GM23248 (cell line): ENCODE data around the gene ADAMTS14. TPM values are rescaled to one million over a fixed set of nuclear protein-coding genes. Genes with fewer than 3 reads are reported as not detected.

Experiments
- DNase-seq: peaks from one replicate; pipeline ENCODE4 v3.0.0-alpha.2; 2015
- H2AFZ ChIP-seq: fragments of 200-600 bp; sonication (generic); 2 replicates; pipeline ENCODE4 v1.6.1; 2016; ENCODE audit warnings: antibody characterized with exemption
- H3F3A ChIP-seq: fragments of 200-600 bp; sonication (generic); 2 replicates; pipeline ENCODE4 v1.6.1; 2016; ENCODE audit warnings: mild to moderate bottlenecking, antibody characterized with exemption, mixed run types; ENCODE audit not compliant: insufficient read depth
- H3K27ac ChIP-seq: fragments of 200-600 bp; sonication (generic); 2 replicates; pipeline ENCODE4 v1.5.1; 2016; ENCODE audit warnings: mild to moderate bottlenecking
- H3K27me3 ChIP-seq: fragments of 200-600 bp; sonication (generic); replicated peaks from 2 replicates; pipeline ENCODE4 v1.6.1; 2016; ENCODE audit warnings: mild to moderate bottlenecking; ENCODE audit not compliant: insufficient read depth
- H3K36me3 ChIP-seq: fragments of 200-600 bp; sonication (generic); 2 replicates; pipeline ENCODE4 v1.6.1; 2016; ENCODE audit warnings: low read depth, mild to moderate bottlenecking
- H3K4me1 ChIP-seq: fragments of 200-600 bp; sonication (generic); 2 replicates; pipeline ENCODE4 v1.6.1; 2016; ENCODE audit warnings: mild to moderate bottlenecking; ENCODE audit not compliant: insufficient read depth
- H3K4me2 ChIP-seq: fragments of 200-600 bp; sonication (generic); one replicate; pipeline ENCODE4 v1.6.1; 2016; ENCODE audit warnings: mild to moderate bottlenecking; ENCODE audit not compliant: unreplicated experiment
- H3K4me3 ChIP-seq: fragments of 200-600 bp; sonication (generic); 2 replicates; pipeline ENCODE4 v1.5.1; 2016; ENCODE audit warnings: mild to moderate bottlenecking
- H3K79me2 ChIP-seq: fragments of 200-600 bp; sonication (generic); 2 replicates; pipeline ENCODE4 v1.6.1; 2016; ENCODE audit warnings: mild to moderate bottlenecking; ENCODE audit not compliant: insufficient read depth
- H3K9ac ChIP-seq: fragments of 200-600 bp; sonication (generic); 2 replicates; pipeline ENCODE4 v1.6.1; 2016; ENCODE audit warnings: mild to moderate bottlenecking
- H3K9me2 ChIP-seq: fragments of 200-600 bp; sonication (generic); 2 replicates; pipeline ENCODE4 v1.6.1; 2016; ENCODE audit warnings: mixed run types, mild to moderate bottlenecking, moderate library complexity; ENCODE audit not compliant: insufficient read depth
- H3K9me3 ChIP-seq: fragments of 200-600 bp; sonication (generic); one replicate; pipeline ENCODE4 v1.6.1; 2017; ENCODE audit warnings: low read depth
- H4K20me1 ChIP-seq: fragments of 200-600 bp; sonication (generic); 2 replicates; pipeline ENCODE4 v1.6.0; 2016; ENCODE audit not compliant: insufficient read depth
- EZH2 ChIP-seq: fragments of 200-600 bp; sonication (generic); IDR thresholded peaks from 2 replicates; pipeline ENCODE4 v1.6.1; 2018; ENCODE audit warnings: antibody characterized with exemption, mild to moderate bottlenecking; ENCODE audit not compliant: insufficient read depth, poor library complexity, severe bottlenecking
- EZH2phosphoT487 ChIP-seq: fragments of 200-600 bp; sonication (generic); IDR thresholded peaks from 2 replicates; pipeline ENCODE4 v1.6.1; 2018; ENCODE audit warnings: antibody characterized with exemption, moderate library complexity, mild to moderate bottlenecking, low read depth; ENCODE audit not compliant: insufficient read depth
- WGBS, 2 experiments: methylation state at CpG; one replicate each; pipeline ENCODE4 v1.1.6; 2015 to 2017; ENCODE audit warnings: low lambda C conversion rate in 2 of 2, low coverage in 1 of 2; ENCODE audit errors: missing lambda C conversion rate in 2 of 2; 5-methylcytosine and 5-hydroxymethylcytosine counted together
- in situ Hi-C: fragments of 300-500 bp; cut with MboI; formaldehyde crosslinking; loops from 2 replicates; pipeline ENCODE4 v1.15.0; 2020
- polyA plus RNA-seq: library from polyadenylated mRNA; unstranded; fragments of >200 nt; fragmentation: Nextera tagmentation; extraction: Ambion mirVana; gene quantifications from 2 replicates; pipeline ENCODE4 v1.2.1, GENCODE V29; 2016
- total RNA-seq: library from RNA; depleted of rRNA; stranded (reverse); fragments of >200 nt; shearing (Covaris generic); gene quantifications from 2 replicates; pipeline ENCODE4 v1.2.3, GENCODE V29; 2014

ADAMTS14 gene
- total and polyA plus RNA-seq, 2 experiments from 2014 or later = 0.91 to 0.97 TPM

- H3K9me3 ChIP-seq = no peaks in the 10 kb centered on the region
These were observed 41.9 kb downstream of the ADAMTS14 start for GRCh38 chr10:70714245-70714644.

GRCh38 chr10:70714951-70715350 is 42.6 kb downstream of the ADAMTS14 start:
- no peaks in the 10 kb centered on the region for H3F3A ChIP-seq
- in situ Hi-C loops = no loop called here
- TF ChIP-seq EZH2 (no peak), EZH2phosphoT487 (no peak)
- no peaks in the 10 kb centered on the region for H3K27me3 ChIP-seq
- no peaks in the 10 kb centered on the region for H3K79me2 ChIP-seq
- H3K27ac ChIP-seq = no peak overlapping the region
- H3K4me3 ChIP-seq = no peak overlapping the region
- H3K9me3 ChIP-seq = no peaks in the 10 kb centered on the region
- H3K9me2 ChIP-seq = no peaks in the 10 kb centered on the region
- no peaks in the 10 kb centered on the region for H4K20me1 ChIP-seq
- no peak overlapping the region for H3K4me2 ChIP-seq
- H3K36me3 ChIP-seq = no peaks in the 10 kb centered on the region
- 84 to 96% methylated on average over 2 of the region's 2 CpGs for WGBS, 2 experiments
- no peak for DNase-seq
- H2AFZ ChIP-seq = no peak overlapping the region
- H3K9ac ChIP-seq = no peak overlapping the region
- peaks cover 8% of the 10 kb centered on the region for H3K4me1 ChIP-seq

More at GRCh38 chr10:70714245-70714644, 41.9 kb downstream of the ADAMTS14 start:
- no peaks in the 10 kb centered on the region for H3K27me3 ChIP-seq
- no peaks in the 10 kb centered on the region for H3F3A ChIP-seq
- in situ Hi-C loops = no loop called here
- H4K20me1 ChIP-seq = no peaks in the 10 kb centered on the region
- H3K79me2 ChIP-seq = no peaks in the 10 kb centered on the region
- H2AFZ ChIP-seq = no peak overlapping the region
- TF ChIP-seq EZH2 = no peak
- no peak for TF ChIP-seq EZH2phosphoT487
- 62 to 67% methylated on average over 4 of the region's 4 CpGs for WGBS, 2 experiments
- no peak overlapping the region for H3K4me3 ChIP-seq
- H3K4me1 ChIP-seq = peaks cover 8% of the 10 kb centered on the region
- H3K4me2 ChIP-seq = no peak overlapping the region
- H3K36me3 ChIP-seq = no peaks in the 10 kb centered on the region
- no peaks in the 10 kb centered on the region for H3K9me2 ChIP-seq
- H3K27ac ChIP-seq = no peak overlapping the region
- no peak overlapping the region for H3K9ac ChIP-seq
- no peak for DNase-seq

GRCh38 chr10:70715853-70716795 is 43.8 kb downstream of the ADAMTS14 start:
- H3K9ac ChIP-seq = no peak overlapping the region
- H3K27me3 ChIP-seq = no peaks in the 10 kb centered on the region
- no peak overlapping the region for H3K27ac ChIP-seq
- peak; percentile 57 for DNase-seq
- no peak overlapping the region for H3K4me3 ChIP-seq
- no peaks in the 10 kb centered on the region for H3K36me3 ChIP-seq
- TF ChIP-seq EZH2phosphoT487 (no peak), EZH2 (no peak)
- no peak overlapping the region for H2AFZ ChIP-seq
- no peaks in the 10 kb centered on the region for H3F3A ChIP-seq
- H4K20me1 ChIP-seq = no peaks in the 10 kb centered on the region
- in situ Hi-C loops = no loop called here
- H3K9me3 ChIP-seq = no peaks in the 10 kb centered on the region
- no peak overlapping the region for H3K4me2 ChIP-seq
- peaks cover 8% of the 10 kb centered on the region for H3K4me1 ChIP-seq
- 86% methylated on average over 15 of the region's 16 CpGs for WGBS, 2 experiments
- no peaks in the 10 kb centered on the region for H3K79me2 ChIP-seq
- no peaks in the 10 kb centered on the region for H3K9me2 ChIP-seq

DNA sequence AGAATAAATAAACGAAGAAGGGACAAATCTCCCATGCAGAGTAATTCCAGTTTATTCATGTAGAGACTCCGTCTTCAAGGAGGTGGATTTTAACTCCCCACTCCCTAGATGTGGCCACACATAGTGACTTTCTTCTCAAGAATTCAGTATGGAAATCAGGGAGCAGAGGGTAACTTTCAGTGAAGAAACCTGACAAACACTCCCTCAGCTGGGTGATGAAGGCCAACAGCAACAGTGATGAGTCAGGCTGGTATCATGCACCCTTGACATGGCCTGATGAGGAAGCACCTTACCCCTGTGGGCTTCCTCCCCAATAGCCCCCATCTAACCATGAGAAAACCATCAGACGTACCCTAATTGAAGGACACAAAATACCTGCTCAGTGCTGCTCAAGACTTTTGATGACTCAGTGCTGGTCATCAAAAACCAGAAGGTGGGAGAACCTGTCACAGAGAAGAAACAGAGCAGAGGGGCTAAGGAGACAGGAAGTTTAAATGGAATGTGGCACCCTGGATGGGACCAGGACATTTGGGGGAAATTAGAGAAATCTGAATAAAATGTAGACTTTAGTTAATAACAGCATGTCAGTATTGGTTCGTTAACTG is 50.6 kb downstream of the ADAMTS14 start:
- Histone ChIP-seq H3K9ac (no peak overlapping the region), H3K4me3 (no peak overlapping the region), H3K9me3 (no peaks in the 10 kb centered on the region), H3K4me2 (no peak overlapping the region), H3K79me2 (no peaks in the 10 kb centered on the region), H3K27me3 (no peaks in the 10 kb centered on the region), H3K9me2 (no peaks in the 10 kb centered on the region), H3K4me1 (peaks cover 10% of the 10 kb centered on the region), H3K36me3 (no peaks in the 10 kb centered on the region), H2AFZ (no peak overlapping the region), H3K27ac (no peak overlapping the region), H3F3A (no peaks in the 10 kb centered on the region), H4K20me1 (no peaks in the 10 kb centered on the region)
- TF ChIP-seq EZH2phosphoT487 = no peak
- TF ChIP-seq EZH2 = no peak
- 66 to 72% methylated on average over 4 of the region's 4 CpGs for WGBS, 2 experiments
- peak; percentile 79 for DNase-seq
- in situ Hi-C loops = no loop called here
